GM19397 (cell line): ENCODE measurements around the gene CACNG1.

Experiments
- ATAC-seq: cut with Tn5 transposase; IDR thresholded peaks from one replicate; pipeline ENCODE4 v1.9.1; 2021; ENCODE audit warnings: mild to moderate bottlenecking, moderate library complexity; ENCODE audit not compliant: unreplicated experiment

The CACNG1 gene

DNA sequence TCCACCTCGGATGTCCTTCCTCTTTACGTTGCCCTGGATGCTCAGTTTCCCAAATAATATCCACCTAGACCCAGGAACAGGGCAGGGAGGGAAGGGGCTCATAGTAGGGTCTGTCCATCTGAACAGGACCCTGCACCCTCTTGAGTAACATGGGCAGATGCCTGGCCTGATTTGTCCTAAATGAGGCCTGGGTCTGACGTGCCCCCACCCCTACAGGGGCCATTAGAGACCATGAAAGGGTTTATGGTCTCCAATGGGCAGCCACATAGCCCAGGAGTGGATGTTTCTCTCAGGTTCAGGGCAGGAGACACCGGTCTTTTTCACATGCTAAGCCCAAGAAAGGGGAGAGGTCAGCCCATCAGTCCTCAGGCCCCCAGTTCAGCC lies 6.8 kb downstream of the CACNG1 start:
- ATAC-seq, result no peak

DNA sequence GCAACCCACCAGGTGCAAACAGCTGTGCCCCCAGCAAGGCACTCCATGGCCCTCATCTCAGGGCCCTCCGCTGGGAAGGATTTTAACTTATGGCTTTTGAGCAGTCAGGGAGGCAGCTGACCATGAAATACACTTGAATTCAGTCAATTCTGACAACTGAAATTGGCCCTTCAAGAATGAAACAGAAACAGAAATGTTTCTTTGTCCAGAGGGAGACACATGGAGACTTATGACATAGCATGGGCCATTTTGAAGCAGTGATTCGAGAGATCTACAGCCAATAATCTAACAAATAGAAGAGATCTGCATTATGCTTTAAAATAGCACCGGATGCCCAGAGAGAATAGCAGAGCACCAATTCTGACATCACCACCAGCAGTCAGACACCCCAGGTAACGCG lies 7.5 kb downstream of the CACNG1 start:
- no peak for ATAC-seq

DNA sequence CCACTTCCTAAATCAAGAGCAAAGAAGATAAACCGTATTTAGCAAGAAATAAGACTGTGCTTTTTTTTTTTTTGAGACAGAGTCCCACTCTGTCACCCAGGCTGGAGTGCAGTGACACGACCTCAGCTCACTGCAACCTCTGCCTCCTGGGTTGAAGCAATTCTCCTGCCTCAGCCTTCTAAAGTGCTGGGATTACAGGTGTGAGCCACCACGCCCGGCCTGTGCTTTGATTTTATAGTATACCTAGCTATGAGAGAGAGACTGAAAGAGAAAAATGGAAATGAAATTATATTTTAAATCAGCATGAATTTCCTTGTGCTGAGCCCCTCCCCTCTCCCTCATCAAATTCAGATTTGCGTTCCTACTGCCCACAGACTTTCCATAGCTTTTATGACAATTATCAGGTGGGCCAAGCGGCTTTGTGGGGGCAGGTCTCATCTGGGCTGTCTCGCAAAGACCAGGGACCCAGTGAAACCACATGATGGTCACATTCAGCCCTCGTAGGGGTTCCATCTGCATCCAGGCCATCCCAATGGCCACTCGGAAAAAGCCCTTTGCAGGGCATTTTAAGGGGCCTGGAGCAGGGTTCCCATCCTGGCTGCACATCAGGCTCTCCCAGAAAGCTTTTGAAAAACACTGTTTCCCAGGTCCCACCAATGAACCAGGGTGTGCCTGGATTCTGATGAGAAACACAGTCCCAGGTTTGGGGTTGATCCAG lies 8.5 kb downstream of the CACNG1 start:
- ATAC-seq, result no peak

- ATAC-seq, result no peak
Observed at GRCh38 chr17:67053438-67054000, 9.2 kb downstream of the CACNG1 start.

GRCh38 chr17:67054011-67054591 lies 9.7 kb downstream of the CACNG1 start:
- no peak for ATAC-seq

- no peak for ATAC-seq
Observed at GRCh38 chr17:67054608-67055007, 10.3 kb downstream of the CACNG1 start.

GRCh38 chr17:67055041-67055443 lies 10.7 kb downstream of the CACNG1 start:
- no peak for ATAC-seq

- ATAC-seq, result no peak
Observed at GRCh38 chr17:67055811-67056745, 11.7 kb downstream of the CACNG1 start.

DNA sequence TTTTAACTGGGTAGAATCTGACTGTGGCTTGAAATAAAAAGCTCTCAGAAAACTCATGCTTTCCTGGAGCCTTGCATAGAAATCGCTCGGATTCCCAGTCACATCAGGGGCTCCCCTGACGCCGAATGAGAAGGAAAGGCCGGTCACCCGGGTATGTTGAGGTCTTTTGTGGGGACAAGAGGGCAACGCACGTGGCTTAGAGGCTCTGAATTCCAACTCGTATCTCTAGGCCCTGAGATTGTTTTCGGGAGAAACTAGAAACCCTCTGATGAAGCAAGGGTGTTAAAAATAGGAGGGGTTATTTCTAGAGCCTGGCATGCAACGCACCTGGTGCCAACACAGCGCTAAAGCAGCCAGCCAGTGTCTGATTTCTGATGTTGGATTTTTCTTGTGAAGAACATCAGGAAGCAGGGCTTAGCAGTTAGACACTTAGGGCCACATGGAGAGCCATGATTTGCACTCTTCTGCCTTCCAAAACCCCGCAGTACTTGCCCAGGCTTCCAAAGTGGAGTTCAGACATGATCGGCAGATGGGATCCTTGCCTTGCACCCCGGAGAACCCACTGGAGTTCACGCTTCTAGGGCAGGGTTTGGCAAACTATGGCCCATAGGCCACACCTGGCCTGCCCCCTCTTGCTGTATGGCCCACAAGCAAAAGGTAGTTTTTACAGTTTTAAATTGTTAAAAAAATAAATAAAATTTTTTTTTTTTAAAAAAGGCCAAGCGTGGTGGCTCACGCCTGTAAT lies 12.6 kb downstream of the CACNG1 start:
- no peak for ATAC-seq

DNA sequence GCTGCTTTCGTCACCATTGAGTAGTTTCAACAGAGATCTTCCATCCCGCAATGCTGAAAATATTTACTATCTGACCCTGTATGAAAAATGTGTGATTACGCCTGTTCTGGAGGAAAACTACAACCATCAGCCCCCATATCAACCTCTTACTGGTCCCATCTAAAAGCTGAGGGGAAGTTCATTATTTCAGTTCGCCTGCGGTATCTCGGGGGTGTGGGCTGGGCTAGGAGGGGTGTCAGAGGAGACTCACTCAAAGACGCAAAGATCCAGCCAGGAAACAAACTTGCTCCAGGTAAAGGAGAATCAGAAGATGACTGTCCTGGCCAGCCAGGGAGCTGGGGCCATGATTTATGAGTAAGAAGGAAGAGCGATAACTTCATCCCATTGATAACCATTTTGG lies 13.7 kb downstream of the CACNG1 start:
- ATAC-seq, result no peak

DNA sequence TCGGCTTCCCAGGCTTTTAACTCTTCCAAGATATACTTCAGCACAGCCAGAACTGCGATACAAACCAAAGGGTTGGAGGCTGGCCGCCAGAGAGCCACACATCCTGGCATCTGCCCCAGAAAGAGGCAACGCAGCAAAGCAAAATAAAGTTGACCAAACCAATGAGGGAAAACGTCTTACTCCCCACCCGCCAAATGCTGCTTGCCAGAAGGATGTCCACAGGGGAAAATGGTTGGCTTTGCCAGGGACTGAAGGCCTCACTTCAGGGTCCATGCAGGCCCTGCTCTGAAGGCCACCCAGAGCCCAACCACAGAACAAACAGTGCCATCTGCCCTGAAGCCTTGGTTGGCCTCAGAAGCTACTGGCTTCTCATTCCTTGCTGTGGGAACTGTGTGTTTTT lies 15.0 kb downstream of the CACNG1 start:
- no peak for ATAC-seq

- no peak for ATAC-seq
Observed at GRCh38 chr17:67063141-67063540, 18.8 kb downstream of the CACNG1 start.

- no peak for ATAC-seq
Observed at GRCh38 chr17:67066717-67067116, 22.4 kb downstream of the CACNG1 start.

GRCh38 chr17:67067571-67068482 lies 23.5 kb downstream of the CACNG1 start:
- no peak for ATAC-seq

- ATAC-seq, result no peak
Observed at GRCh38 chr17:67068999-67069398, 24.6 kb downstream of the CACNG1 start.

- ATAC-seq, result no peak
Observed at GRCh38 chr17:67069603-67070136, 25.3 kb downstream of the CACNG1 start.

DNA sequence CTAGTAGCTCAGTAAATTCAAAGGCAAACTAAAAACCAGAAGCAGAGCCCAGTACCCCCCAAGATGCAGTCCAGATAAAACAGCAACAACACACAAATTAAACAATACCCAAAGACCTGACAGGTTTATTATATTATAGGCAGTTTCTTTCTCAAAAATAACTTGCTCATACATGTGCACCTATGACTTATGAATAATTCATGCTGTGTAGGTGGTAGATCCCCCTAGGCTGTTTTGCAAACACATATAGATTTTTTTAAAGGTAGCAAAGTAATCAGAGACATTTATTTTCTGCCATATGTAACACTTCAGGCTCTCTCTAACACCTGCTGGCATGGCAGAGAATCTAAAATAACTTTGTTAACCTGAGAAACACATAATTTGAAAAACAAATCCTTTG lies 27.2 kb downstream of the CACNG1 start:
- ATAC-seq, result no peak

- ATAC-seq, result no peak
Observed at GRCh38 chr17:67072885-67073284, 28.5 kb downstream of the CACNG1 start.

- no peak for ATAC-seq
Observed at GRCh38 chr17:67074781-67075180, 30.4 kb downstream of the CACNG1 start.
